DLD1 (cell line): ENCODE results near the gene SINHCAF.

Source experiments
- in situ Hi-C: cut with HindIII; loops from 2 replicates; pipeline ENCODE4 v1.10.0; 2017; ENCODE audit warnings: low sequenced_read_pairs

Gene SINHCAF

GRCh38 chr12:31311634-31312258 lies 14.2 kb downstream of the SINHCAF start:
- in situ Hi-C loops, result no loop called here

GRCh38 chr12:31310488-31310887 lies 15.5 kb downstream of the SINHCAF start:
- in situ Hi-C loops, result no loop called here

- in situ Hi-C loops, result no loop called here
Measured at GRCh38 chr12:31309279-31309678, 16.7 kb downstream of the SINHCAF start.

GRCh38 chr12:31308116-31308515 lies 17.8 kb downstream of the SINHCAF start:
- in situ Hi-C loops, result no loop called here

- in situ Hi-C loops, result no loop called here
Measured at GRCh38 chr12:31306866-31307265, 19.1 kb downstream of the SINHCAF start.

GRCh38 chr12:31303466-31303865 lies 22.5 kb downstream of the SINHCAF start:
- in situ Hi-C loops, result no loop called here

GRCh38 chr12:31301311-31301710 lies 24.6 kb downstream of the SINHCAF start:
- in situ Hi-C loops, result no loop called here

- in situ Hi-C loops, result no loop called here
Measured at GRCh38 chr12:31300783-31301182, 25.2 kb downstream of the SINHCAF start.

- in situ Hi-C loops, result no loop called here
Measured at GRCh38 chr12:31300341-31300740, 25.6 kb downstream of the SINHCAF start.

GRCh38 chr12:31298922-31299321 lies 27.0 kb downstream of the SINHCAF start:
- in situ Hi-C loops, result no loop called here

GRCh38 chr12:31298515-31298910 lies 27.4 kb downstream of the SINHCAF start:
- in situ Hi-C loops, result no loop called here

GRCh38 chr12:31297572-31298514 lies 28.1 kb downstream of the SINHCAF start:
- in situ Hi-C loops, result no loop called here

GRCh38 chr12:31289441-31289840 lies 36.5 kb downstream of the SINHCAF start:
- in situ Hi-C loops, result no loop called here

GRCh38 chr12:31288381-31288780 lies 37.6 kb downstream of the SINHCAF start:
- in situ Hi-C loops, result no loop called here

GRCh38 chr12:31280183-31280582 lies 45.8 kb downstream of the SINHCAF start:
- in situ Hi-C loops, result no loop called here

GRCh38 chr12:31279390-31279924 lies 46.5 kb downstream of the SINHCAF start:
- in situ Hi-C loops, result no loop called here

- in situ Hi-C loops, result no loop called here
Measured at GRCh38 chr12:31278832-31279231, 47.1 kb downstream of the SINHCAF start.

GRCh38 chr12:31278424-31278823 lies 47.5 kb downstream of the SINHCAF start:
- in situ Hi-C loops, result no loop called here

- in situ Hi-C loops, result no loop called here
Measured at GRCh38 chr12:31277081-31277480, 48.9 kb downstream of the SINHCAF start.

- in situ Hi-C loops, result no loop called here
Measured at GRCh38 chr12:31275491-31275890, 50.5 kb downstream of the SINHCAF start.

GRCh38 chr12:31274520-31275300 lies 51.2 kb downstream of the SINHCAF start:
- in situ Hi-C loops, result no loop called here
